OCI-LY7 (cell line): ENCODE results near the gene TPRA1. TPM values are rescaled to one million over a fixed set of nuclear protein-coding genes. Genes with fewer than 3 reads are reported as not detected.

ENCODE experiments used
- BruUV-seq: library from RNA; stranded (reverse); fragments of 400-500 nt; replicated peaks from 2 replicates; lab custom pipeline; 2021; lab: Mats Ljungman, UMichigan
- CTCF ChIA-PET: fragments of 300-600 bp; sonication (Branson Sonifier 250); formaldehyde crosslinking; loops from one replicate; lab custom pipeline; 2022; ENCODE audit warnings: antibody characterized with exemption; ENCODE audit not compliant: unreplicated experiment; lab: Charles Lee
- POLR2A ChIA-PET: fragments of 300-600 bp; sonication (Branson Sonifier 250); formaldehyde crosslinking; loops from one replicate; lab custom pipeline; 2022; ENCODE audit warnings: antibody characterized with exemption; lab: Charles Lee
- DNase-seq: peaks from one replicate; pipeline ENCODE4 v3.0.0-alpha.2; 2015; ENCODE audit warnings: low spot score
- H2AFZ ChIP-seq: fragments of 200-600 bp; sonication (generic), shearing (Covaris generic); 2 replicates; pipeline ENCODE4 v1.6.1; 2014; ENCODE audit warnings: mild to moderate bottlenecking, antibody characterized with exemption, low read length, moderate library complexity
- H3K27ac ChIP-seq: fragments of 200-600 bp; sonication (generic); 2 replicates; pipeline ENCODE4 v1.5.1; 2014; ENCODE audit warnings: mixed run types, low read depth, mild to moderate bottlenecking, moderate library complexity, low read length, inconsistent platforms; ENCODE audit not compliant: poor library complexity, severe bottlenecking
- H3K36me3 ChIP-seq: fragments of 200-600 bp; sonication (generic); 2 replicates; pipeline ENCODE4 v1.6.1; 2014; ENCODE audit warnings: mild to moderate bottlenecking, antibody characterized with exemption, low read length, moderate library complexity, mixed read lengths; ENCODE audit not compliant: insufficient read depth
- H3K4me1 ChIP-seq: fragments of 200-600 bp; sonication (generic); 2 replicates; pipeline ENCODE4 v1.5.1; 2014; ENCODE audit warnings: mild to moderate bottlenecking, low read length; ENCODE audit not compliant: insufficient read depth, poor library complexity, severe bottlenecking
- H3K4me2 ChIP-seq: fragments of 200-600 bp; sonication (generic); 2 replicates; pipeline ENCODE4 v1.6.1; 2014; ENCODE audit warnings: mild to moderate bottlenecking, low read length
- H3K4me3 ChIP-seq: fragments of 200-600 bp; sonication (generic); 2 replicates; pipeline ENCODE4 v1.5.1; 2014; ENCODE audit warnings: mild to moderate bottlenecking, low read depth, low read length; ENCODE audit not compliant: poor library complexity, severe bottlenecking
- H3K79me2 ChIP-seq: fragments of 200-600 bp; sonication (generic); 2 replicates; pipeline ENCODE4 v1.6.1; 2016; ENCODE audit warnings: low read depth, mild to moderate bottlenecking, low read length, moderate library complexity, mixed read lengths; ENCODE audit not compliant: insufficient read depth
- H3K9me2 ChIP-seq: fragments of 200-600 bp; sonication (generic); 2 replicates; pipeline ENCODE4 v1.6.1; 2016; ENCODE audit warnings: mild to moderate bottlenecking, low read length, mixed read lengths; ENCODE audit not compliant: insufficient read depth
- H3K9me3 ChIP-seq: fragments of 200-600 bp; sonication (generic); 2 replicates; pipeline ENCODE4 v1.6.1; 2014; ENCODE audit warnings: mild to moderate bottlenecking, mixed run types, low read length, mixed read lengths
- H4K20me1 ChIP-seq: fragments of 200-600 bp; sonication (generic); 2 replicates; pipeline ENCODE4 v1.6.1; 2014; ENCODE audit warnings: mild to moderate bottlenecking, antibody characterized with exemption, low read length, moderate library complexity, mixed read lengths; ENCODE audit not compliant: insufficient read depth
- CTCF ChIP-seq: fragments of 200-600 bp; sonication (generic); conservative IDR thresholded peaks from 2 replicates; pipeline ENCODE4 v1.5.1; 2014; ENCODE audit warnings: mild to moderate bottlenecking, antibody characterized with exemption, low read length, moderate library complexity, mixed read lengths
- EZH2phosphoT487 ChIP-seq: fragments of 200-600 bp; sonication (generic); IDR thresholded peaks from 2 replicates; pipeline ENCODE4 v1.6.1; 2018; ENCODE audit warnings: low read depth, borderline replicate concordance, mild to moderate bottlenecking, mixed run types, antibody characterized with exemption, low read length, moderate library complexity, mixed read lengths
- intact Hi-C: fragments of 100-400 bp; cut with micrococcal nuclease; formaldehyde crosslinking; loops from one replicate; pipeline ENCODE4 v1.10.0; 2022; ENCODE audit not compliant: unreplicated experiment
- total RNA-seq, 2 experiments: library from RNA; depleted of rRNA in 1 of 2; stranded (reverse); fragments of >200 nt in 1 of 2; shearing (Covaris generic) in 1 of 2; gene quantifications; 2 replicates each; pipeline ENCODE4 v1.2.3, GENCODE V29; 2014 to 2022

TPRA1 gene
- total RNA-seq, 2 experiments from 2014 or later = 32.3 to 51.4 TPM

- POLR2A ChIA-PET = interaction anchor here (1.8 kb wide), 1 partner anchor 12 kb away, joined by 4 read pairs; no protein-coding TSS in a partner anchor
- intact Hi-C loops = no loop called here
- CTCF ChIA-PET = no interaction called here
- TF ChIP-seq CTCF = no peak
- TF ChIP-seq EZH2phosphoT487 = no peak
- Histone ChIP-seq H4K20me1 (no peaks in the 10 kb centered on the region), H3K27ac (no peak overlapping the region), H3K9me2 (no peaks in the 10 kb centered on the region), H3K79me2 (no peaks in the 10 kb centered on the region), H3K9me3 (no peaks in the 10 kb centered on the region), H3K36me3 (no peaks in the 10 kb centered on the region; the same call in 1 of the 2 replicates), H3K4me2 (no peak overlapping the region), H2AFZ (no peak overlapping the region), H3K4me1 (peaks cover 26% of the 10 kb centered on the region), H3K4me3 (no peak overlapping the region)
- no TSS peak for BruUV-seq
- no peak for DNase-seq
Measured at GRCh38 chr3:127634653-127635052, 44.1 kb upstream of the TPRA1 start.

- Histone ChIP-seq H3K79me2 (no peaks in the 10 kb centered on the region), H3K36me3 (no peaks in the 10 kb centered on the region), H3K4me3 (no peak overlapping the region), H3K27ac (no peak overlapping the region), H3K9me3 (no peaks in the 10 kb centered on the region), H2AFZ (no peak overlapping the region), H3K4me2 (no peak overlapping the region), H3K9me2 (no peaks in the 10 kb centered on the region), H4K20me1 (no peaks in the 10 kb centered on the region), H3K4me1 (peaks cover 21% of the 10 kb centered on the region)
- no peak for TF ChIP-seq CTCF
- TF ChIP-seq EZH2phosphoT487 = no peak
- POLR2A ChIA-PET = no interaction called here
- no TSS peak for BruUV-seq
- intact Hi-C loops = no loop called here
- no peak for DNase-seq
- CTCF ChIA-PET = no interaction called here
Measured at GRCh38 chr3:127632035-127632820, 41.7 kb upstream of the TPRA1 start.
